ENCODE data around the gene SMG6. TPM values are rescaled to one million over a fixed set of nuclear protein-coding genes. Genes with fewer than 3 reads are reported as not detected.

SMG6 gene
- total RNA-seq, 1 donor from 2014 or later, result 39.7 TPM

- Mint-ChIP-seq H3K27ac (ENCODE audit: unreplicated experiment) (no peak overlapping the region), H3K9me3 (ENCODE audit: unreplicated experiment) (no peaks in the 10 kb centered on the region), H3K27me3 (ENCODE audit: low read depth, unreplicated experiment) (no peaks in the 10 kb centered on the region), H3K4me1 (ENCODE audit: low read depth, unreplicated experiment) (peaks cover 24% of the 10 kb centered on the region), H3K36me3 (ENCODE audit: low read depth, unreplicated experiment) (peaks cover 5% of the 10 kb centered on the region), H3K4me3 (ENCODE audit: unreplicated experiment) (no peak overlapping the region)
- no peaks in the 10 kb centered on the region for H3K27me3 ChIP-seq (ENCODE audit: insufficient read depth, low read length)
- no peak for FAIRE-seq
- H3K79me2 ChIP-seq (ENCODE audit: insufficient read depth, low read length), result peaks cover 6% of the 10 kb centered on the region
- no peak for TF ChIP-seq EZH2 (IDR thresholded peaks at IDR 0.05; ENCODE audit: insufficient read depth, low read length)
- TF ChIP-seq CTCF (IDR thresholded peaks at IDR 0.05; ENCODE audit: insufficient read depth, low read depth, low read length), result no peak
- peak overlapping the region; percentile 55 for H3K9ac ChIP-seq (ENCODE audit: low read length)
- DNase-seq (ENCODE audit: low read depth), result no peak
- H3K9me3 ChIP-seq (ENCODE audit: insufficient read depth, low read depth, low read length), result no peaks in the 10 kb centered on the region
- no peaks in the 10 kb centered on the region for H4K20me1 ChIP-seq (ENCODE audit: insufficient read depth, low read length)
- H3K4me2 ChIP-seq (ENCODE audit: low read length), result peak overlapping the region; percentile 32
- H3K27ac ChIP-seq (ENCODE audit: low read depth, low read length), result peak overlapping the region; percentile 42
- no peak overlapping the region for H3K4me3 ChIP-seq (ENCODE audit: insufficient read depth, low read depth, low read length)
- no peak overlapping the region for H2AFZ ChIP-seq (ENCODE audit: low read depth, low read length)
- peaks cover 24% of the 10 kb centered on the region for H3K4me1 ChIP-seq (ENCODE audit: insufficient read depth, low read length)
- no peaks in the 10 kb centered on the region for H3K36me3 ChIP-seq (ENCODE audit: insufficient read depth, low read length)
These were observed 208.1 kb downstream of the SMG6 start for GRCh38 chr17:2095536-2095910.

GRCh38 chr17:2094891-2095535, 208.6 kb downstream of the SMG6 start:
- Histone ChIP-seq H3K9ac (ENCODE audit: low read length) (peak overlapping the region; percentile 55), H3K9me3 (ENCODE audit: insufficient read depth, low read depth, low read length) (no peaks in the 10 kb centered on the region), H3K27me3 (ENCODE audit: insufficient read depth, low read length) (no peaks in the 10 kb centered on the region), H3K4me2 (ENCODE audit: low read length) (peak overlapping the region; percentile 32), H3K79me2 (ENCODE audit: insufficient read depth, low read length) (peaks cover 6% of the 10 kb centered on the region), H3K27ac (ENCODE audit: low read depth, low read length) (peak overlapping the region; percentile 42), H4K20me1 (ENCODE audit: insufficient read depth, low read length) (no peaks in the 10 kb centered on the region), H2AFZ (ENCODE audit: low read depth, low read length) (no peak overlapping the region), H3K36me3 (ENCODE audit: insufficient read depth, low read length) (no peaks in the 10 kb centered on the region), H3K4me3 (ENCODE audit: insufficient read depth, low read depth, low read length) (no peak overlapping the region), H3K4me1 (ENCODE audit: insufficient read depth, low read length) (peaks cover 29% of the 10 kb centered on the region)
- no peaks in the 10 kb centered on the region for H3K27me3 Mint-ChIP-seq (ENCODE audit: low read depth, unreplicated experiment)
- TF ChIP-seq CTCF (IDR thresholded peaks at IDR 0.05; ENCODE audit: insufficient read depth, low read depth, low read length) (peak; percentile 64), EZH2 (IDR thresholded peaks at IDR 0.05; ENCODE audit: insufficient read depth, low read length) (no peak)
- peak overlapping the region; percentile 80 for H3K27ac Mint-ChIP-seq (ENCODE audit: unreplicated experiment)
- no peak overlapping the region for H3K4me3 Mint-ChIP-seq (ENCODE audit: unreplicated experiment)
- no peaks in the 10 kb centered on the region for H3K9me3 Mint-ChIP-seq (ENCODE audit: unreplicated experiment)
- FAIRE-seq, result no peak
- peaks cover 5% of the 10 kb centered on the region for H3K36me3 Mint-ChIP-seq (ENCODE audit: low read depth, unreplicated experiment)
- H3K4me1 Mint-ChIP-seq (ENCODE audit: low read depth, unreplicated experiment), result peaks cover 29% of the 10 kb centered on the region
- peak; percentile 72 for DNase-seq (ENCODE audit: low read depth)

DNA sequence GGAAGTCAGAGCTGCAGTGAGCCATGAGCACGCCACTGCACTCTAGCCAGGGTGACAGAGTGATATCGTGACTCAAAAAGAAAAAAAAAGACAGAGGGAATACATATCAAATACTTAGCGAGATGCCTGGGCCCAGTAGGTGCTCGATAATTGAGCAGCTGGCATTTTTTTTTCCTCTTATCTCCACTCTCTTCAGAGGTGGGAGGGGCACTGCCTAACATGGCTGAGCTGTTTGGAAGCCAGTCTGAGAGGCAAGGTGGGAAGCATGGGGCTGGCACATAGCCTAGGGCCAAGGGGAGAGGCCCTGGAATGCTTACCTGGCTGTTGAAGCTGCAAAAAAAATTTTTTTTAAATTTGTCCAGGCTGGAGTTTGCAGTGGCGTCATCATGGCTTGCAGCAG, 210.2 kb downstream of the SMG6 start:
- H3K79me2 ChIP-seq (ENCODE audit: insufficient read depth, low read length), result peaks cover 6% of the 10 kb centered on the region
- Mint-ChIP-seq H3K36me3 (ENCODE audit: low read depth, unreplicated experiment) (peaks cover 5% of the 10 kb centered on the region), H3K4me3 (ENCODE audit: unreplicated experiment) (no peak overlapping the region), H3K9me3 (ENCODE audit: unreplicated experiment) (no peaks in the 10 kb centered on the region), H3K27me3 (ENCODE audit: low read depth, unreplicated experiment) (no peaks in the 10 kb centered on the region), H3K4me1 (ENCODE audit: low read depth, unreplicated experiment) (peaks cover 46% of the 10 kb centered on the region), H3K27ac (ENCODE audit: unreplicated experiment) (no peak overlapping the region)
- no peaks in the 10 kb centered on the region for H3K9me3 ChIP-seq (ENCODE audit: insufficient read depth, low read depth, low read length)
- H3K4me1 ChIP-seq (ENCODE audit: insufficient read depth, low read length), result peaks cover 44% of the 10 kb centered on the region
- no peaks in the 10 kb centered on the region for H4K20me1 ChIP-seq (ENCODE audit: insufficient read depth, low read length)
- no peaks in the 10 kb centered on the region for H3K36me3 ChIP-seq (ENCODE audit: insufficient read depth, low read length)
- H3K4me3 ChIP-seq (ENCODE audit: insufficient read depth, low read depth, low read length), result no peak overlapping the region
- TF ChIP-seq EZH2 (IDR thresholded peaks at IDR 0.05; ENCODE audit: insufficient read depth, low read length) (no peak), CTCF (IDR thresholded peaks at IDR 0.05; ENCODE audit: insufficient read depth, low read depth, low read length) (no peak)
- no peak overlapping the region for H3K4me2 ChIP-seq (ENCODE audit: low read length)
- no peak overlapping the region for H3K27ac ChIP-seq (ENCODE audit: low read depth, low read length)
- FAIRE-seq (no peak), DNase-seq (ENCODE audit: low read depth) (no peak)
- H2AFZ ChIP-seq (ENCODE audit: low read depth, low read length), result no peak overlapping the region
- no peak overlapping the region for H3K9ac ChIP-seq (ENCODE audit: low read length)
- no peaks in the 10 kb centered on the region for H3K27me3 ChIP-seq (ENCODE audit: insufficient read depth, low read length)

All from astrocyte (in vitro differentiated cells and primary cell).